GM20000 (cell line): ENCODE data around the gene KRTAP16-1.

ENCODE experiments used
- DNase-seq: peaks from one replicate; pipeline ENCODE4 v3.0.0; 2012; ENCODE audit warnings: low spot score
- TF ChIP-seq, protein P1 (sequence below): IDR thresholded peaks from 2 replicates; pipeline ENCODE4 v1.5.1; 2012; ENCODE audit warnings: mild to moderate bottlenecking, control low read depth; ENCODE audit errors: extremely low read depth, missing control alignments

KRTAP16-1 gene

DNA sequence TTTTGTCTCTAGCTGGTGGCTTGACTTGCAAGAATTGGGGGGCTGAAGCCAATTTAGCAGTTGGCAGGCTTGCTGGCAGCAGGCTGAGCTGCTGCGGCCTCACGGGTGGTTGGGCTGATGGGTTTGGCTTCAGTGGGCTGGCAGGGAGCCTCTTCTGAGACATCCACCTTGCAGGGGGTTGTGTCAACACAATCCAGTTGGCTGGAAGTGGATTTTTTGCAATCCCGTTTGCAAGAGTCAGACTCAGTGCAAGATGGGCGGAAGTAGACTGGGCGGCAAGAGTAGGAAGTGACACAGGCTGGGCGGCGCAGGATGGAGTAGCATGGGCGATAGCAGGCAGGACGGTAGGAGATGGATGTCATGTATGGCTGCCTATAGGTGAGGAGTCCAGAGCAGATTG is 1.5 kb downstream of the KRTAP16-1 start:
- TF ChIP-seq, protein P1, sequence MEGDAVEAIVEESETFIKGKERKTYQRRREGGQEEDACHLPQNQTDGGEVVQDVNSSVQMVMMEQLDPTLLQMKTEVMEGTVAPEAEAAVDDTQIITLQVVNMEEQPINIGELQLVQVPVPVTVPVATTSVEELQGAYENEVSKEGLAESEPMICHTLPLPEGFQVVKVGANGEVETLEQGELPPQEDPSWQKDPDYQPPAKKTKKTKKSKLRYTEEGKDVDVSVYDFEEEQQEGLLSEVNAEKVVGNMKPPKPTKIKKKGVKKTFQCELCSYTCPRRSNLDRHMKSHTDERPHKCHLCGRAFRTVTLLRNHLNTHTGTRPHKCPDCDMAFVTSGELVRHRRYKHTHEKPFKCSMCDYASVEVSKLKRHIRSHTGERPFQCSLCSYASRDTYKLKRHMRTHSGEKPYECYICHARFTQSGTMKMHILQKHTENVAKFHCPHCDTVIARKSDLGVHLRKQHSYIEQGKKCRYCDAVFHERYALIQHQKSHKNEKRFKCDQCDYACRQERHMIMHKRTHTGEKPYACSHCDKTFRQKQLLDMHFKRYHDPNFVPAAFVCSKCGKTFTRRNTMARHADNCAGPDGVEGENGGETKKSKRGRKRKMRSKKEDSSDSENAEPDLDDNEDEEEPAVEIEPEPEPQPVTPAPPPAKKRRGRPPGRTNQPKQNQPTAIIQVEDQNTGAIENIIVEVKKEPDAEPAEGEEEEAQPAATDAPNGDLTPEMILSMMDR: no peak

DNA sequence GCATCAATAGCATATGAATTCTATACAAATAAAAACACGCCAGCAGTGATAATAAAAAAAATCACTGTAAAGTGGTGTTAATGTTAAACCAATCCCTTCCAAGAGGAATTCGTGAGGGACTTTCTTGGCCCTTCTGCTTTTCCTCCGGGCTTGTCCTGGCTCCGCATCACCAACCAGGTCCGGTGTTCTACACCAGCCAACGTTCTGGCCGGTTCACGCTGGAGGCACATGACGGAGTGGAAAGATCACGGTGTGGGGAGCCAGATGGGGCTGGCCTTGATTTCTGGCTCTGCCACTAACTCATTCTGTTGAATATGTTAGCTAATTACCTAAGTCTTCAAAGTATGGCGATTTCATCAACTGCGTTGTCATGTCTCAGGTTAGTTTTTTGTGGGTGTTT is 5.0 kb downstream of the KRTAP16-1 start:
- TF ChIP-seq, protein P1: no peak
- no peak for DNase-seq

More for the DNA sequence above, 1.5 kb downstream of the KRTAP16-1 start:
- DNase-seq: no peak

DNA sequence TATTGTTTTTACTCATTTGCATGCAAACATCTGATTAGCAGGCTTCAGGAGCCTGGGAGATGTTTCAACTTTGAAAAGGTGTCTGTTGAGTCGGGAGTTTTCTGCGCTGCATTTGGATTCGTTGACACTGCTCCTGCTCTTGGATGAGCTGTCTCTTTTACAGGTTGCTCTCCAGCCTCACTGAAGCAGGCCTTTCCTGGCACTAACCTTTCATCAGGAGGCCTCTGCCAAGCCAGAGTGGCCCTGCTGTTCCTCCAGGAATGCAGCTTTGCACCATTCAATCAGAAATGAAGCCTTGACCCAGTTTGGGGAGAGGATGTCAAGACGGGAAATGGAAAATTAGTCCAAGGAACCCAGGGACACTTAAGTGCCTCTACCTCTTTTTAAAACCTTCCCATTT is 6.1 kb downstream of the KRTAP16-1 start:
- TF ChIP-seq, protein P1: no peak
- no peak for DNase-seq

DNA sequence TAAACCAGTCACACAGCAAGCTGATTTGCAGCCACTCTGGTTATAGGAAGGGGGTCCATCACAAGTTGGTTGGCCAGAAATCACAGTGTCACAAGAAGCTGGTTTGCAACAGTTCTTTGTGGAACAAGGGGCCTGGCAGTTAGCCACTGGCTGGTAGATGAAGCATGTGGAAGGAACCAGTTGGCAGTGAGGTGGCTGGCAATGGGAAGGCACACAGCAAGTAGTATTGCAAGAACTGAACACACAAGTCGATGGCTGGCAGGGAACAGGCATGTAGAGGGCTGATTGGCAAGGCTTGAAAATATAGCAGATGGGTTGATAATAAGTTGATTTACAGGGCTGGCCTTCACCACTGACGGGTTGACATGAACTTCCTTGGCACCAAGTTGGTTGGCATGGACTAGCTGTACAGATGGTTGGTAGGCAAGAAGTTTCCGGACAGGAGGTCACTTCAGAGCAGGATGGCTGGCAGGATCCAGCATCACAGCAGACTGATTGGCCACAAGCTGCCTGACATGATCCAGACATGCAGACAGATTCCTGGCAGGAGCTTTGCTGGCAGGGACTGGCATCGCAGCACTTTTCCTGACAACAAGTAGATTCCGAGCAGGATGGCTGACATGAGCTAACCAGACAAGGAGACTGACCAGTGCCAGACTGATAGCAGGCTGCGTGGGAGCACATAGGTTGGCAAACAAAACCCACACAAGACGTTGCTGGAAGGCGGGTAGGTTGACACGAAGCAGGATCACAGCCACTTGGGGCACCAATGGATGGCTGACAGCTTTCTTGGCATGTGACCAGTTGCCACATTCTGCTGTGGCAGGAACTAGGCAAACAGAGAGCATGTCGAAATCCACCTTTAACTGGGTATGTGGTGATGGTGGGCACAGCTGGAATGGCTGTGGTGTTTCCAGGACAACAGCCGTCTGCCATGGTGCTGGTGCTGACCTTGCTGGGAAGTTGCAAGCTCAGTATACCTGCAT is 6.9 kb downstream of the KRTAP16-1 start, which contains the start of gene KRTAP29-1:
KRTAP29-1 (minus strand) TSS at position 936 of the 986 bp plus-strand sequence; CDS start at position 936, 0 bp downstream.
- TF ChIP-seq, protein P1: no peak
- DNase-seq: no peak

DNA sequence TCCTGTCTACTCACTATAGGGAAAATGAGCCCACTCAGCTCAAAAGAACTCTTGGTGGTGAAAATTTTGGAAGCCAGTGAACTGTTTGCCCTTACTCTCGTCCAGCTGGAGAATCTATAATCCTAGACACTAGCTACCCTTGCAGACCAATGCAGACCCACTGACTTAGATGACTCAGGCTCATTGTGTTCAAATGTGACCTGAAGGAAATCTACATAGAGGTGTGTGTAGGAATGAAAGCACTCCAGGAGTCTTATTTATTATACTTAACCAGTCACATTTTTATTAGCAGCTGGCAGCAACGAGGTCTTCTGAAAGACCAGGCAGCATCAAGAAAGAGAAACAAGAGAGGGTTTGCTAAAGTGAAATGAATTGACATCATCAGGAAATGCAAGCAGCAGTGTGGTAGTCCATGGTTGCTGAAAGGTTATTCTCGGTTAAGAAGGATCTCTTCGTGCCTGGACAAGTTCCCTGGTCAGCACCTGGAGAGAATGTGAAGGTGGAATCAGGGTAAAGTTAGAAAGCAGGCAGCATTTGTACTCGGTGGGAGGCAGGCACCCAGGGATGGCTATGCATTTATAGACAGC is 7.8 kb downstream of the KRTAP16-1 start:
- no peak for DNase-seq

DNA sequence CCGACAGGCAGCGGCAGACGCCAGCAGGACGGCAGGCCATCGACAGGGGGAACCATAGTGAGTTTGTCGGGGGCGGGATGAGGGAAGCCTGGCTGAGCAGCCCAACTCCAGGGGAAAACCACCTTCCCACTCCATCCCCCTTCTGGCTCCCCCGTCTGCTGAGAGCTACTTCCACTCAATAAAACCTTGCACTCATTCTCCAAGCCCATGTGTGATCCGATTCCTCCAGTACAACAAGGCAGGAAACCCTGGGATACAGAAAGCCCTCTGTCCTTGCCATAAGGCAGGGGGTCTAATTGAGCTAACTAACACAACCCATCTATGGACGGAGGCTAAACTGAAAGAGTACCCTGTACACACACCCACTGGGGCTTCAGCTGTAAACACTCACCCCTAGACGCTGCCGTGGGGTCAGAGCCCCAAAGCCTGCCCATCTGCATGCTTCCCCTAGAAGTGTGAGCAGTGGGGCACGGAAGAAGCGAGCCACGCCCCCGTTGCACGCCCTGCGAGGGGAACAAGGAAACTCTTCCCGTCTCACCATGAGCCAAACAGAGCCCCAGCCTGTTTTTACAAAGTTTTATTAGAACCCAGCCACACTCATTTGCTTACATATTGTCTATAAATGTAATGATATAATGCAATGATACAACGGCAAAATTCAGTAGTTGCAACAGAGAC is 10.5 kb downstream of the KRTAP16-1 start:
- TF ChIP-seq, protein P1: no peak
- no peak for DNase-seq

More for the DNA sequence above, 7.8 kb downstream of the KRTAP16-1 start:
- TF ChIP-seq, protein P1: no peak
